GM12878 (cell line): ENCODE measurements around the gene DNAJC5.

Experiments used
- BHLHE40 ChIP-seq, 2 experiments: fragments of 450-650 bp in 1 of 2; IDR thresholded peaks; 2 replicates each; pipeline ENCODE4 v1.6.1; 2011 to 2017; ENCODE audit warnings: low read depth in 2 of 2, borderline replicate concordance in 1 of 2, improper control_type of control experiment in 1 of 2, low read length in 1 of 2, mild to moderate bottlenecking in 1 of 2
- CHD2 ChIP-seq: IDR thresholded peaks from 2 replicates; pipeline ENCODE4 v1.6.1; 2011; ENCODE audit warnings: low read depth, low read length, improper control_type of control experiment, borderline replicate concordance
- GABPA ChIP-seq: IDR thresholded peaks from 2 replicates; pipeline ENCODE4 v1.6.1; 2014; ENCODE audit warnings: antibody characterized with exemption, low read depth, mild to moderate bottlenecking, inconsistent platforms
- NBN ChIP-seq: fragments of 450-650 bp; IDR thresholded peaks from 2 replicates; pipeline ENCODE4 v1.6.1; 2016
- POLR2AphosphoS5 ChIP-seq: IDR thresholded peaks from 2 replicates; pipeline ENCODE4 v1.6.1; 2011; ENCODE audit warnings: mild to moderate bottlenecking, low read length, inconsistent platforms
- RBBP5 ChIP-seq: fragments of 200-600 bp; sonication (generic); conservative IDR thresholded peaks from 2 replicates; pipeline ENCODE4 v1.6.1; 2016
- ZNF24 ChIP-seq: fragments of 450-650 bp; IDR thresholded peaks from 2 replicates; pipeline ENCODE4 v1.6.1; 2017; ENCODE audit warnings: antibody characterized with exemption, mild to moderate bottlenecking
- ZNF622 ChIP-seq: fragments of 450-650 bp; IDR thresholded peaks from 2 replicates; pipeline ENCODE4 v1.6.1; 2017; ENCODE audit warnings: mild to moderate bottlenecking, inconsistent platforms
- TF ChIP-seq, protein P1 (sequence below), 3 experiments: IDR thresholded peaks in 2 of 3; conservative IDR thresholded peaks in 1 of 3; 2 replicates each; pipeline ENCODE4 v1.5.1; 2011; ENCODE audit warnings: low read depth in 3 of 3, low read length in 3 of 3, mild to moderate bottlenecking in 3 of 3, control low read depth in 2 of 3, moderate library complexity in 2 of 3, inconsistent platforms in 1 of 3, mixed read lengths in 1 of 3; ENCODE audit not compliant: control insufficient read depth in 2 of 3, insufficient read depth in 1 of 3; ENCODE audit errors: extremely low read depth in 1 of 3

GRCh38 chr20:63957690-63958441, 62.9 kb downstream of the DNAJC5 start:
- TF ChIP-seq CHD2 (no peak), ZNF622 (no peak), ZNF24 (no peak), BHLHE40 (IDR thresholded peaks at IDR 0.05; ENCODE audit: borderline replicate concordance in 1 of 2, low read depth in 2 of 2, low read length in 1 of 2) (no peak), POLR2AphosphoS5 (no peak), NBN (no peak), RBBP5 (no peak), GABPA (no peak)
- TF ChIP-seq, protein P1, sequence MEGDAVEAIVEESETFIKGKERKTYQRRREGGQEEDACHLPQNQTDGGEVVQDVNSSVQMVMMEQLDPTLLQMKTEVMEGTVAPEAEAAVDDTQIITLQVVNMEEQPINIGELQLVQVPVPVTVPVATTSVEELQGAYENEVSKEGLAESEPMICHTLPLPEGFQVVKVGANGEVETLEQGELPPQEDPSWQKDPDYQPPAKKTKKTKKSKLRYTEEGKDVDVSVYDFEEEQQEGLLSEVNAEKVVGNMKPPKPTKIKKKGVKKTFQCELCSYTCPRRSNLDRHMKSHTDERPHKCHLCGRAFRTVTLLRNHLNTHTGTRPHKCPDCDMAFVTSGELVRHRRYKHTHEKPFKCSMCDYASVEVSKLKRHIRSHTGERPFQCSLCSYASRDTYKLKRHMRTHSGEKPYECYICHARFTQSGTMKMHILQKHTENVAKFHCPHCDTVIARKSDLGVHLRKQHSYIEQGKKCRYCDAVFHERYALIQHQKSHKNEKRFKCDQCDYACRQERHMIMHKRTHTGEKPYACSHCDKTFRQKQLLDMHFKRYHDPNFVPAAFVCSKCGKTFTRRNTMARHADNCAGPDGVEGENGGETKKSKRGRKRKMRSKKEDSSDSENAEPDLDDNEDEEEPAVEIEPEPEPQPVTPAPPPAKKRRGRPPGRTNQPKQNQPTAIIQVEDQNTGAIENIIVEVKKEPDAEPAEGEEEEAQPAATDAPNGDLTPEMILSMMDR (IDR thresholded peaks at IDR 0.05 in 2 of 3, conservative IDR thresholded peaks at IDR 0.05 in 1 of 3; ENCODE audit: control insufficient read depth in 2 of 3, extremely low read depth in 1 of 3, insufficient read depth in 1 of 3, low read depth in 3 of 3, low read length in 3 of 3), result no peak
